ENCODE data around the gene TMEM255B.
"Not testable (repeated sequence)": the region's sequence is repeated elsewhere in the genome, so short reads cannot be mapped to it uniquely, and the experiment has no call there.

Gene TMEM255B

DNA sequence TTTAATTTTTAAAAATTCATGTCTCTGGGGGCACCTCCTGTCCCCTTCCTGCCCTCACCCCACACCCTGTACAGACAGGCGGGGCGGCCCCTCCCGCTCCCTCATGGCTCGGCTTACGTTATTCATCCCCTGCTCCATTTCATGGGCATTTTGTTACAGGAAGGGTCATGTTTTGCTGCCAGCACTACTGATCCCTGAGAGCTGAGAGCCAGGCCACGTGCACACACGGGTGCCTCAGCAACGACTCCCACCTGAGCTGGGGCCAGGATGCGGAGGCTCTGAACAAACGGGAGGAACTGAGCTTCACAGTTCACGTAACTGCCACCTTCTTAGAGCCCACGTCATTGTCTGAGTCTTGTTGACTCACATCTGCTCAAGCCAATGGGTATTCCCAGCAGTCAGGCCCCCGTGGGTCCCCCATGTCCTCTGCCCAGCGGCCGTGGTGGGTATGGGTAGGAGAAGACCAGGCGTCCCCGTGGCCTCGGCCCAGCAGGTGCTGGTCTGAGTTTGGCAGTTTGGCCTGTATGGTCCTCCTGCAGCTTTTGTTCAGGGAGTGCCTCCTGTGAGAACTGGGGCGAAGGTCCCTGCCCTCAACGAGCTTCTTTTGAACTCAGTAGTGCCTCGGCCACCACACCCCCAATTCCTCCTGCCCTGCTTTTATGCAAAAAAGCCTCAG is 16.4 kb upstream of the TMEM255B start:
- TF ChIP-seq, protein P1, sequence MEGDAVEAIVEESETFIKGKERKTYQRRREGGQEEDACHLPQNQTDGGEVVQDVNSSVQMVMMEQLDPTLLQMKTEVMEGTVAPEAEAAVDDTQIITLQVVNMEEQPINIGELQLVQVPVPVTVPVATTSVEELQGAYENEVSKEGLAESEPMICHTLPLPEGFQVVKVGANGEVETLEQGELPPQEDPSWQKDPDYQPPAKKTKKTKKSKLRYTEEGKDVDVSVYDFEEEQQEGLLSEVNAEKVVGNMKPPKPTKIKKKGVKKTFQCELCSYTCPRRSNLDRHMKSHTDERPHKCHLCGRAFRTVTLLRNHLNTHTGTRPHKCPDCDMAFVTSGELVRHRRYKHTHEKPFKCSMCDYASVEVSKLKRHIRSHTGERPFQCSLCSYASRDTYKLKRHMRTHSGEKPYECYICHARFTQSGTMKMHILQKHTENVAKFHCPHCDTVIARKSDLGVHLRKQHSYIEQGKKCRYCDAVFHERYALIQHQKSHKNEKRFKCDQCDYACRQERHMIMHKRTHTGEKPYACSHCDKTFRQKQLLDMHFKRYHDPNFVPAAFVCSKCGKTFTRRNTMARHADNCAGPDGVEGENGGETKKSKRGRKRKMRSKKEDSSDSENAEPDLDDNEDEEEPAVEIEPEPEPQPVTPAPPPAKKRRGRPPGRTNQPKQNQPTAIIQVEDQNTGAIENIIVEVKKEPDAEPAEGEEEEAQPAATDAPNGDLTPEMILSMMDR (IDR thresholded peaks at IDR 0.05; ENCODE audit: borderline replicate concordance, insufficient read depth, low read depth, low read length) = no peak
- no peak overlapping the region for H3K4me3 ChIP-seq (ENCODE audit: low read depth, low read length)

DNA sequence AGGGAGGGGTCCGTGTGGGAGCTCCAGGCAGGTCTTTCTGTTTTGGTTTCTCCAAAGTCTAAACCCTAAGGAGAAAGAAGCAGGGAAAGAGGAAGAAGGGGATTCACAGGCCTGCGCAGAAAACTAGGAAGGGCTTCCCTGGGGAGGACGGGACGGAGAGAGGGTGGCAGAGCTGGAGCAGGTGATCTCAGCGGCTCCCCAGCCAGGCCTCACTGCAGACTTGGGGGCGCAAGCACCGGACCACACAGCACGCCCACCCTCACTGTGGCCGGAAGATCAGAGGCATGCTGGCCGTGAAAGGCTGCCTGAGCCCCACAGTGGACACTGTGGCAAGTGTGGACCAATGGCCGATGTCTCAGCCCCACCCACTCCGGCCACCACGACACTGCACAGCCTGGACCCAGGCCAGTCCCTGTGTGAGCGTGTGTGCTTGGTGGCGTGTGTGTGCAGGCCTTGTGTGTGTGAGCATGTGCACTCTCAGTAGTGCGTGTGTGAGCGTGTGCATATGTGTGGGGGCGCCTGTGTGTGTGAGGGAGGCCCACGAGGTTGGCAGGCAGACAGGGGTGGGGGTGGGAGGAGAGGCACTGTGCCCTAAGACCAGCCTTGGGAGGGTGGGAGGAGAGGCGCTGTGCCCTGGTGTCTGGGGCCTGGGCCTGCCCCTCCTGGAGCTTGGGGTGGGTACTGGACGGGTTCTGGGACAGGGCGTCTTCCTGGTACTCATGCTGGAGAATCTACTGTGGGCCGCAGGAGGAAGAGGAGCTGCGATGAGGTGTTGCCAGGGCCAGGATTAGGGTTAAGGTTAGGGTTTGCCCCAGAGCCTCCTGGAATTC is 15.4 kb upstream of the TMEM255B start:
- TF ChIP-seq, protein P1 (IDR thresholded peaks at IDR 0.05; ENCODE audit: borderline replicate concordance, insufficient read depth, low read depth, low read length) = no peak
- no peak overlapping the region for H3K4me3 ChIP-seq (ENCODE audit: low read depth, low read length)

DNA sequence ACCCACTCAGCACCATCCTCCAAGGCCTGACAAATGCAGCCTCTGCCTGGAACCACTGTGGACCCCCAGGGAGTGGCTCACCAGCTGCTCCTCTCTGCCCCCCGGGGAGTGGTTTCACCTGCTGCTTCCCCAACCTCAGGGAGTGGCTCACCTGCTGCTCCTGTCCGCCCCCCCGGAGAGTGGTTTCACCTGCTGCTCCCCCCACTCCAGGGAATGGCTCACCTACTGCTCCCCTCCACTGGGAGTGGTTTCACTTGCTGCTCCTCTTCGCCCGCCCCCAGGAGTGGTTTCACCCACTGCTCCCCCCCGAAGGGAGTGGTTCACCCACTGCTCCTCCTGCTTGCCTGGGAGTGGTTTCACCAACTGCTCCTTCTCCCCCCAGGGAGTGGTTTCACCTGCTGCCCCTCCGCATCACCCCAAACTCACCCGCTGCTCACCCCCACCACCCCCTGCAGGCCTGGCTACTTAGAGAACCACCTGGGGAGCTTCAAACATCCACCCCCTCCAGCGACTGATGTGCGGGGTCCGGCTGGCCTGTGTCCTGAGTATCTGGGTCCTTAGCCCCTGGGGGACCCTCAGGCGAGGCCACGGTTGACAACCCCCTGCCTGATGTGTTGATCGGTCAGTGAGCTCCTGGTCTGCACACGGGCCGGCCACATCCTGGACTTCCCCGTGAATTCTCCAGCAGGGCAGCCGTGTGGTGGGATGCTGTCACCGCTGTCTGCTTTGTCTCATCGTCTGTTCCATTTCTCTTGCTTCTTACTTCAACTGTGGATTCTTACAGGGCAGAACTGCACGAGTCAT is 14.6 kb upstream of the TMEM255B start:
- TF ChIP-seq, protein P1 (IDR thresholded peaks at IDR 0.05; ENCODE audit: borderline replicate concordance, insufficient read depth, low read depth, low read length) = no peak
- no peak overlapping the region for H3K4me3 ChIP-seq (ENCODE audit: low read depth, low read length)

DNA sequence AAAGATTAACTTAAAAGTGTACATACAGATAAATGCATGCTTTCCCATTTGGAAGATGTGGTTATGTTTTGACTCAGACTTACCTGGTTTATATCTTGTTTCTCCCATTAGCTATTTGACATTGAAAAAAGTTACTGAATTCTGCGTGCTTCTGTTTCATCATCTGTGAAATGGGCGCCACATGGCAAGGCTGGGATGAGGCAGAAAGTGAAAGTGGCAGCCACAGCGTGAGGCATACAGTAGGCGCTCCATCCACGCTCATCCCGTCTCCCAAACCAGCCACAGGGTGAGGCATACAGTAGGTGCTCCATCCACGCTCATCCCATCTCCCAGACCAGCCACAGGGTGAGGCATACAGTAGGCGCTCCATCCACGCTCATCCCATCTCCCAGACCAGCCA is 14.0 kb upstream of the TMEM255B start:
- TF ChIP-seq, protein P1 (IDR thresholded peaks at IDR 0.05; ENCODE audit: borderline replicate concordance, insufficient read depth, low read depth, low read length) = no peak
- H3K4me3 ChIP-seq (ENCODE audit: low read depth, low read length) = no peak overlapping the region

DNA sequence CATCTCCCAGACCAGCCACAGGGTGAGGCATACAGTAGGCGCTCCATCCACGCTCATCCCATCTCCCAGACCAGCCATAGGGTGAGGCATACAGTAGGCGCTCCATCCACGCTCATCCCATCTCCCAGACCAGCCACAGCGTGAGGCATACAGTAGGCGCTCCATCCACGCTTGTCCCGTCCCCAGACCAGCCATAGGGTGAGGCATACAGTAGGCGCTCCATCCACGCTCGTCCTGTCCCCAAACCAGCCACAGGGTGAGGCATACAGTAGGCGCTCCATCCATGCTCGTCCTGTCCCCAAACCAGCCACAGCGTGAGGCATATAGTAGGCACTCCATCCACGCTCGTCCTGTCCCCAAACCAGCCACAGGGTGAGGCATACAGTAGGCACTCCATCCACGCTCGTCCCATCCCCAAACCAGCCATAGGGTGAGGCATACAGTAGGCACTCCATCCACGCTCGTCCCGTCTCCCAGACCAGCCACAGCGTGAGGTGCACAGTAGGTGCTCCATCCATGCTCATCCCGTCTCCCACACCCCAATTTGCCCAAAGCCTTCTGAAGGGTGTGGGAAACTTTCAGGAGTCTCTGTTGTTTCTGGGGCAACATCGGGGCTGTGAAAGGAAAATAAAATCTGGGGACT is 13.4 kb upstream of the TMEM255B start:
- not testable (repeated sequence) for H3K4me3 ChIP-seq (ENCODE audit: low read depth, low read length)

DNA sequence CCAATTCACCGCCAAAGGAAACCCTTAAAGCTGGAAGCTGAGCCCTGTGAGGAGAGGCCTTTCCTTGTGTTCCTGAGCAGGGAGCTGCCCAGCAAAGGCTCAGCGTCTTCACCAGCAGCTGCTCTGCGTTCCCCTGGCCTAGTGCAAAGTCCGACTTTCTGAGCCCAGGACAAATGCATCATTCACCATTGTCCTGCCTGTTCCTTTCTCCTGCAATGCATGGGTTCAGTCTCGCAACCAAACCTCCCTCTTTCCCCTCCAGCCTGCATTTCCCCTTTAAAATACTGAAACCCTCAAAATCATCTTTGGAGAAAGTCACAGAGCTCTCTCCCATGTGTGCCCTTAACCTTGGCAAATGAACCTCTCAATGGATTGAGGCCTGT is 12.9 kb upstream of the TMEM255B start:
- no peak overlapping the region for H3K4me3 ChIP-seq (ENCODE audit: low read depth, low read length)
- TF ChIP-seq, protein P1 (IDR thresholded peaks at IDR 0.05; ENCODE audit: borderline replicate concordance, insufficient read depth, low read depth, low read length) = no peak

DNA sequence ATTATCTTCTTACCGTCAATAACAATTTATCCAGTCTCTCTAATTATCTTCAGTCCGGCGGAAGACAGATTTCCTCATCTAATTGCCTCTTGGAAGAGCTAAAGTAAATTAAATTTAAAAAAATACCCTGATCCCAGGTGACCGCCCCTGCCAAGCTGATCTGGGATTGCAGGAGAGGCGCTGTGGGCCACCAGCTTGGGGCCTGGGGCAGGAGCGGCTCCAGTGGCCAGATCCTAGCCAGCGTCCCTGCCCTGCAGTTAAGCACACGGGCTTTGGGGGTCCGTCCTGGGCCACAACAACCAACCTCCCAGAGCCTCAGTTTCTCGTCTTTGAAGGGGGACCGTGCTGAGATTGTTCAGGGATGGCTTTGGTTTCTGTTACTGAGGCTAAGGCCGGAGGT is 12.4 kb upstream of the TMEM255B start:
- no peak overlapping the region for H3K4me3 ChIP-seq (ENCODE audit: low read depth, low read length)
- TF ChIP-seq, protein P1 (IDR thresholded peaks at IDR 0.05; ENCODE audit: borderline replicate concordance, insufficient read depth, low read depth, low read length) = no peak
